HPDE6-E6E7 (cell line): ENCODE measurements around the gene MPI.
"Not testable (repeated sequence)": the region's sequence is repeated elsewhere in the genome, so short reads cannot be mapped to it uniquely, and the experiment has no call there.

ENCODE experiments used
- DNase-seq: peaks from one replicate; pipeline ENCODE4 v3.0.0; 2011; ENCODE audit warnings: missing footprints; ENCODE audit errors: extremely low spot score

MPI gene

GRCh38 chr15:74933573-74933972 lies 43.7 kb downstream of the MPI start:
- no peak for DNase-seq

- not testable (repeated sequence) for DNase-seq
Measured at GRCh38 chr15:74935193-74935592, 45.4 kb downstream of the MPI start.

- DNase-seq = no peak
Measured at GRCh38 chr15:74937272-74937589, 47.4 kb downstream of the MPI start.

GRCh38 chr15:74937590-74938371 lies 47.9 kb downstream of the MPI start, which contains the start of gene COX5A:
TSS of gene COX5A (minus strand) at chr15:74938073. CDS start at chr15:74938014, 59 bp downstream.
- peak; percentile 89 for DNase-seq

- DNase-seq = peak; percentile 62
Measured at GRCh38 chr15:74950078-74950908, 60.5 kb downstream of the MPI start.

GRCh38 chr15:74951006-74951405 lies 61.2 kb downstream of the MPI start:
- DNase-seq = no peak
